22Rv1 (cell line): Measurements from ENCODE around the gene SARNP.
"Not testable (repeated sequence)": the region's sequence is repeated elsewhere in the genome, so short reads cannot be mapped to it uniquely, and the experiment has no call there.

ENCODE experiments used
- CTCF ChIP-seq: fragments of 450-650 bp; IDR thresholded peaks from 2 replicates; pipeline ENCODE4 v1.5.1; 2017; ENCODE audit warnings: mild to moderate bottlenecking
- ZFX ChIP-seq: fragments of 450-650 bp; IDR thresholded peaks from 2 replicates; pipeline ENCODE4 v1.6.1; 2017; ENCODE audit warnings: antibody characterized with exemption, borderline replicate concordance

- TF ChIP-seq CTCF, ZFX: not testable (repeated sequence)
Measured at GRCh38 chr12:55866454-55867004, 49.0 kb upstream of the SARNP start.
